Measurements from ENCODE around the gene LONP1.

The LONP1 gene

DNA sequence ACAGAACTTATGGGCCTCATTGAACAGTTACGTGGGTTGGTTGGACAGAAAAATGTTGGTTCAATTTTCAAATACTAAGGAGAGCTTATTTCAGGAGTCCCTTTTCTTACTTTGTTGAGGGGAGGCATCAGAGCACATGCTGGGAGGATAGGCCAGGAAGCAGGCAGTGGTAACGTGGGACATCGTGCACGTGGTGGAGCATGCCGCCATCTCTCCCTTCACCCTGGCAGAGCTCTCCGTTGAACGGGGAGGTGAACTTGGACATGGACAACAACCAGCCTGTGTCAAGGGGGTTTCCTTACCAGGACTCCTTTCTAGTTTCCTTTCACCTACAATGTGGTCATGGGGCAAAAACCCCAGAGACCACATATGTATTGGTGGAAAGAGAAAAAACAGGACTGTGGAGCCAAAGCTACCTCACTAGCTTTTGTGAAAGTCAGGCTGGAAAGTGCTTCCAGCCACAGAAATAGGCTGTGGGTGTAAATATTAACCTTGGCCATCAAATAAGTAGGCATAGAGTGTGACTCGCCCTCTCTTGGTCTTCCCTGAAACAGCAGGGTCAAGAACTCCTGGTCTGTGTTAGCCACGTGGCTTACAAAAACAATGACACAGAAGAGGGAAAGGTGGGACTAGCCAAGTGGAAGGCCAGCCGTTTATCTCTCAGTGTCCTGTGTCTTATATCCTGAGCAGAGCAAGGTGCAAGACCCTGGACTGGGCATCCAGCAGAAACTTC, 54.0 kb downstream of the LONP1 start:
- Histone ChIP-seq H3K27me3 (ENCODE audit: insufficient read depth, insufficient read length) (no peaks in the 10 kb centered on the region), H3K4me1 (ENCODE audit: insufficient read depth, insufficient read length) (peaks cover 15% of the 10 kb centered on the region), H3K4me3 (ENCODE audit: insufficient read length, low read depth) (no peak overlapping the region), H3K36me3 (ENCODE audit: insufficient read depth, insufficient read length, low read length) (peaks cover 94% of the 10 kb centered on the region), H3K9ac (ENCODE audit: insufficient read length, low read depth) (no peak overlapping the region), H3K9me3 (ENCODE audit: insufficient read depth, low read length) (no peaks in the 10 kb centered on the region)
- no peak for DNase-seq (ENCODE audit: low read depth, low spot score)
- TF ChIP-seq YY1 (IDR thresholded peaks at IDR 0.05; ENCODE audit: insufficient read depth, insufficient read length) (no peak), SUZ12 (IDR thresholded peaks at IDR 0.05; ENCODE audit: extremely low read depth, insufficient read depth, insufficient read length) (no peak), ZNF274 (IDR thresholded peaks at IDR 0.05; ENCODE audit: low read depth, low read length) (no peak)

DNA sequence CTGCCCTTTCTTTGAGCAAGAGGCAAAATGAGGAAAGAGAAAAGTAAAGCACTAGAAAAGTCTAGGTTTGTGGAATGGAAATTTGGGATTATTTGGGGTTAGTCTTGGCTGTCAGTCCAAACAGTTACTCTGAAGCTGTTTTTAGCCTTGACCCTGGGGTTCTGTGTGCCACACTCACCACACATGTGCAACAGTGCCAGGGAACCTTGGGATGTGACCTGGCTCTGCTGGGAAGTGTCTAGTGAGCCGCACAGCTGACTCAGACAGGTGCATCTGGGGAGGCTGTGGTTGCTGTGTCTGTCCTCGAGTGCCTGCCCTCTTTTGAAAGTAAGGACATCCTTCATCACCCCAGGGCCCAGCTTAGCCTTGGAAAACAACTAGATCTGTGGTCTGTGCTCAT, 55.4 kb downstream of the LONP1 start:
- no peak overlapping the region for H3K9ac ChIP-seq (ENCODE audit: insufficient read length, low read depth)
- H3K9me3 ChIP-seq (ENCODE audit: insufficient read depth, low read length): no peaks in the 10 kb centered on the region
- no peaks in the 10 kb centered on the region for H3K27me3 ChIP-seq (ENCODE audit: insufficient read depth, insufficient read length)
- TF ChIP-seq ZNF274 (IDR thresholded peaks at IDR 0.05; ENCODE audit: low read depth, low read length) (no peak), YY1 (IDR thresholded peaks at IDR 0.05; ENCODE audit: insufficient read depth, insufficient read length) (no peak), SUZ12 (IDR thresholded peaks at IDR 0.05; ENCODE audit: extremely low read depth, insufficient read depth, insufficient read length) (no peak)
- H3K4me3 ChIP-seq (ENCODE audit: insufficient read length, low read depth): no peak overlapping the region
- H3K36me3 ChIP-seq (ENCODE audit: insufficient read depth, insufficient read length, low read length): peaks cover 100% of the 10 kb centered on the region
- DNase-seq (ENCODE audit: low read depth, low spot score): no peak
- peaks cover 15% of the 10 kb centered on the region for H3K4me1 ChIP-seq (ENCODE audit: insufficient read depth, insufficient read length)

DNA sequence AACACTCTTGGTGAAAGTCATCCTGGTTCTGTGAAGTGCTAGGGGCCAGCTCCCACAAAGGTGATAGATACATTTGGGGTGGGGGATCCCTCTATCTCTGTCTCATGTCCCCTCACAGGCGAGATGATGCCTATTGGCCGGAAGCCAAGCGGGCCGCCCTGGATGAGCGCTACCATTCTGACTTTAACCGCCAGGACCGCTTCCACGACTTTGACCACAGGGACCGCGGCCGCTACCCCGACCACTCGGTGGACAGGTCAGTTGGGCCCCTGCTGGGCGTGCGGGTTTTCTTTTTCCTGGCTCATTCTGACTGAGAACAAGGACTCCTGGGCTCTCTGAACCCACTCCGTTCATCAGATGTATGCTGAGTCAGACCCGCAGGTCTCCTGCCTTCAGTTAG, 56.0 kb downstream of the LONP1 start:
- TF ChIP-seq SUZ12 (IDR thresholded peaks at IDR 0.05; ENCODE audit: extremely low read depth, insufficient read depth, insufficient read length) (no peak), ZNF274 (IDR thresholded peaks at IDR 0.05; ENCODE audit: low read depth, low read length) (no peak), YY1 (IDR thresholded peaks at IDR 0.05; ENCODE audit: insufficient read depth, insufficient read length) (no peak)
- H3K27me3 ChIP-seq (ENCODE audit: insufficient read depth, insufficient read length): no peaks in the 10 kb centered on the region
- DNase-seq (ENCODE audit: low read depth, low spot score): no peak
- H3K9me3 ChIP-seq (ENCODE audit: insufficient read depth, low read length): no peaks in the 10 kb centered on the region
- H3K4me1 ChIP-seq (ENCODE audit: insufficient read depth, insufficient read length): peaks cover 11% of the 10 kb centered on the region
- peaks cover 97% of the 10 kb centered on the region for H3K36me3 ChIP-seq (ENCODE audit: insufficient read depth, insufficient read length, low read length)
- H3K4me3 ChIP-seq (ENCODE audit: insufficient read length, low read depth): no peak overlapping the region
- H3K9ac ChIP-seq (ENCODE audit: insufficient read length, low read depth): no peak overlapping the region

DNA sequence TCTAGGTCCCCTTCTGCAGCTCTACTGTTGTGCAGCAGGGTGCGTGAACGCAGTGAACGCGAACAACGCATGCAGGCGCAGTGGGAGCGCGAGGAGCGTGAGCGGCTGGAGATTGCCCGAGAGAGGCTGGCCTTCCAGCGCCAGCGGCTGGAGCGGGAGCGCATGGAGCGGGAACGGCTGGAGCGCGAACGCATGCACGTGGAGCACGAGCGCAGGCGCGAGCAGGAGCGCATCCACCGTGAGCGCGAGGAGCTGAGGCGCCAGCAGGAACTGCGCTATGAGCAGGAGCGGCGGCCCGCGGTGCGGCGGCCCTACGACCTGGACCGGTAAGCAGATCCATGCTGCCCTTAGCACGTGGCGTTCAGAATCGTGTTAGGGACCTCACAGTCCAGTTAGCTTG, 58.5 kb downstream of the LONP1 start:
- TF ChIP-seq YY1 (IDR thresholded peaks at IDR 0.05; ENCODE audit: insufficient read depth, insufficient read length): no peak
- no peak for TF ChIP-seq SUZ12 (IDR thresholded peaks at IDR 0.05; ENCODE audit: extremely low read depth, insufficient read depth, insufficient read length)
- no peak for TF ChIP-seq ZNF274 (IDR thresholded peaks at IDR 0.05; ENCODE audit: low read depth, low read length)
- no peaks in the 10 kb centered on the region for H3K4me1 ChIP-seq (ENCODE audit: insufficient read depth, insufficient read length)
- H3K9me3 ChIP-seq (ENCODE audit: insufficient read depth, low read length): no peaks in the 10 kb centered on the region
- peaks cover 93% of the 10 kb centered on the region for H3K36me3 ChIP-seq (ENCODE audit: insufficient read depth, insufficient read length, low read length)
- no peak for DNase-seq (ENCODE audit: low read depth, low spot score)
- H3K4me3 ChIP-seq (ENCODE audit: insufficient read length, low read depth): no peak overlapping the region
- H3K27me3 ChIP-seq (ENCODE audit: insufficient read depth, insufficient read length): no peaks in the 10 kb centered on the region
- H3K9ac ChIP-seq (ENCODE audit: insufficient read length, low read depth): no peak overlapping the region

DNA sequence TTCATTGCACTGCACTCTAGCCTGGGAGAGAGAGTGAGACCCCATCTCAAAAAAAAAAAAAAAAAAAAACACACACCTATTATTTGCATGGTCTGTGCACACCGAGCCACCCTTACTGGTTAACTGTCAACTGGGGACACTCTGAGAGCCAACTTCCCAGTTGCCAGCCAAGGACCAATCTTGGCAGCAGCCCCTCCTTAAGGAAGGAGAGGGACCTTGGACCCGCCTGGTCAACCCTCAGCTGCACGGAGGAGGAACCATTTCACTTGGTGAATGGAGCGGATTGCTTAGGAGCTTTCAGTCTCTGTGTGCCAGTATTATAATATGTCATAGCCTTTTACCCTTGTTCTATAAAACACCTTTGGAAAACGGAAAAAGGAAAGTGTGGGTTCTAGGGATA, 64.5 kb downstream of the LONP1 start:
- no peaks in the 10 kb centered on the region for H3K4me1 ChIP-seq (ENCODE audit: insufficient read depth, insufficient read length)
- peaks cover 93% of the 10 kb centered on the region for H3K36me3 ChIP-seq (ENCODE audit: insufficient read depth, insufficient read length, low read length)
- TF ChIP-seq SUZ12 (IDR thresholded peaks at IDR 0.05; ENCODE audit: extremely low read depth, insufficient read depth, insufficient read length) (no peak), ZNF274 (IDR thresholded peaks at IDR 0.05; ENCODE audit: low read depth, low read length) (no peak), YY1 (IDR thresholded peaks at IDR 0.05; ENCODE audit: insufficient read depth, insufficient read length) (no peak)
- no peak for DNase-seq (ENCODE audit: low read depth, low spot score)
- no peaks in the 10 kb centered on the region for H3K9me3 ChIP-seq (ENCODE audit: insufficient read depth, low read length)
- no peak overlapping the region for H3K9ac ChIP-seq (ENCODE audit: insufficient read length, low read depth)
- no peak overlapping the region for H3K4me3 ChIP-seq (ENCODE audit: insufficient read length, low read depth)
- no peaks in the 10 kb centered on the region for H3K27me3 ChIP-seq (ENCODE audit: insufficient read depth, insufficient read length)

DNA sequence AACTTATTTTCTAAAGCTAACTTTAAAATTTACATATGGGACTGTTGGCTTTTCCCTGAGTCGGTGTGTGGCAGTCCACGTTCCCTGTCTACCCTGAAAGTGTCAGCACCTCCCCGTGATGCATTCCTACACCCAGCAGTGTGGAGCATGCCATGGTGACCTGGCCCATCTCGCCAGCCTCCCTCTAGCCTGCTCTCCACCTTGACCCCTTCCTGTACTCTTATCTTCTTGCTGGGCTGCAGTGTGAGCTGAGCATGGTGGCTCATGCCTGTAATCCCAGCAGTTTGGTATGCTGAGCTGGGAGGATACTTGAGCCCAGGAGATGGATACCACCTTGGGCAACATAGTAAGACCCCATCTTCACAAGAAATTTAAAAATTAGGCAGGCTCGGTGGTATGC, 65.0 kb downstream of the LONP1 start:
- DNase-seq (ENCODE audit: low read depth, low spot score): no peak
- Histone ChIP-seq H3K4me3 (ENCODE audit: insufficient read length, low read depth) (no peak overlapping the region), H3K9me3 (ENCODE audit: insufficient read depth, low read length) (no peaks in the 10 kb centered on the region), H3K4me1 (ENCODE audit: insufficient read depth, insufficient read length) (no peaks in the 10 kb centered on the region), H3K9ac (ENCODE audit: insufficient read length, low read depth) (no peak overlapping the region), H3K36me3 (ENCODE audit: insufficient read depth, insufficient read length, low read length) (peaks cover 93% of the 10 kb centered on the region), H3K27me3 (ENCODE audit: insufficient read depth, insufficient read length) (no peaks in the 10 kb centered on the region)
- no peak for TF ChIP-seq SUZ12 (IDR thresholded peaks at IDR 0.05; ENCODE audit: extremely low read depth, insufficient read depth, insufficient read length)
- no peak for TF ChIP-seq ZNF274 (IDR thresholded peaks at IDR 0.05; ENCODE audit: low read depth, low read length)
- no peak for TF ChIP-seq YY1 (IDR thresholded peaks at IDR 0.05; ENCODE audit: insufficient read depth, insufficient read length)

DNA sequence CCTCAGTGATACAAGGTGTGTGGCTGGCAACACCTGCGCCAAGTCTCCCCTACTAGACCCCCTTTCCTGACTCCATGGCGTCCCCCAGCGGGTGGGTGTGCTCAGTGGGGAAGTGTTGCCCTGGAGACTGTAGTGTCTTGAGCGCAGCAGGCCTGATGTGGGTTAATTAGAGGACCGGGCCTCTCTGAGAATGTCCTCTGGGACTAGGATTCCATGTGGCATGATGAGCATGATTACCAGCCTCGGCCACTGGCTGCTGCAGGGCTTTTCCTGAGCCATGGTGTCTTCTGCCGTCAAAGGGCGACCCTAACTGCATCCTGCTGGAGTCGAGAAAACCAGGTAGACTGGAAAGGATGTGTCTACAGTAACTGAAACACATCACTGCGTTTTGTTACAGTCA, 67.7 kb downstream of the LONP1 start:
- peaks cover 92% of the 10 kb centered on the region for H3K36me3 ChIP-seq (ENCODE audit: insufficient read depth, insufficient read length, low read length)
- no peaks in the 10 kb centered on the region for H3K9me3 ChIP-seq (ENCODE audit: insufficient read depth, low read length)
- H3K27me3 ChIP-seq (ENCODE audit: insufficient read depth, insufficient read length): no peaks in the 10 kb centered on the region
- H3K4me1 ChIP-seq (ENCODE audit: insufficient read depth, insufficient read length): no peaks in the 10 kb centered on the region
- no peak overlapping the region for H3K9ac ChIP-seq (ENCODE audit: insufficient read length, low read depth)
- no peak for DNase-seq (ENCODE audit: low read depth, low spot score)
- no peak for TF ChIP-seq YY1 (IDR thresholded peaks at IDR 0.05; ENCODE audit: insufficient read depth, insufficient read length)
- TF ChIP-seq ZNF274 (IDR thresholded peaks at IDR 0.05; ENCODE audit: low read depth, low read length): no peak
- no peak for TF ChIP-seq SUZ12 (IDR thresholded peaks at IDR 0.05; ENCODE audit: extremely low read depth, insufficient read depth, insufficient read length)
- H3K4me3 ChIP-seq (ENCODE audit: insufficient read length, low read depth): no peak overlapping the region
